Osteocyte (in vitro differentiated cells): ENCODE results near the gene GRAMD2B. TPM values are rescaled to one million over a fixed set of nuclear protein-coding genes. Genes with fewer than 3 reads are reported as not detected.
"Not testable (repeated sequence)": the region's sequence is repeated elsewhere in the genome, so short reads cannot be mapped to it uniquely, and the experiment has no call there.

Experiments used
- DNase-seq: peaks from one replicate; pipeline ENCODE4 v3.0.0; 2021; ENCODE audit warnings: mixed read lengths; ENCODE audit not compliant: unreplicated experiment; ENCODE audit errors: extremely low spot score
- H3K27ac Mint-ChIP-seq: one replicate; pipeline ENCODE4 v1.8.0; 2021; ENCODE audit warnings: mild to moderate bottlenecking, mixed read lengths; ENCODE audit not compliant: unreplicated experiment
- H3K27me3 Mint-ChIP-seq: one replicate; pipeline ENCODE4 v1.8.0; 2021; ENCODE audit warnings: mixed read lengths; ENCODE audit not compliant: unreplicated experiment
- H3K36me3 Mint-ChIP-seq: one replicate; pipeline ENCODE4 v1.8.0; 2021; ENCODE audit warnings: mixed read lengths; ENCODE audit not compliant: unreplicated experiment
- H3K4me1 Mint-ChIP-seq: one replicate; pipeline ENCODE4 v1.8.0; 2021; ENCODE audit warnings: mixed read lengths; ENCODE audit not compliant: unreplicated experiment
- H3K4me3 Mint-ChIP-seq: one replicate; pipeline ENCODE4 v1.8.0; 2021; ENCODE audit warnings: mild to moderate bottlenecking, moderate library complexity, mixed read lengths; ENCODE audit not compliant: unreplicated experiment
- H3K9me3 Mint-ChIP-seq: one replicate; pipeline ENCODE4 v1.8.0; 2021; ENCODE audit warnings: mixed read lengths; ENCODE audit not compliant: unreplicated experiment
- total RNA-seq: library from RNA; stranded (reverse); gene quantifications from 2 replicates; pipeline ENCODE4 v1.2.1, GENCODE V29; 2021
- TF ChIP-seq, protein P1 (sequence below): fragments of 200-600 bp; sonication (generic); IDR thresholded peaks from 2 replicates; pipeline ENCODE4 v1.5.0; 2021; ENCODE audit warnings: antibody characterized with exemption, mild to moderate bottlenecking, moderate library complexity

Gene GRAMD2B
- total RNA-seq, 1 donor from 2014 or later = 93.7 TPM

DNA sequence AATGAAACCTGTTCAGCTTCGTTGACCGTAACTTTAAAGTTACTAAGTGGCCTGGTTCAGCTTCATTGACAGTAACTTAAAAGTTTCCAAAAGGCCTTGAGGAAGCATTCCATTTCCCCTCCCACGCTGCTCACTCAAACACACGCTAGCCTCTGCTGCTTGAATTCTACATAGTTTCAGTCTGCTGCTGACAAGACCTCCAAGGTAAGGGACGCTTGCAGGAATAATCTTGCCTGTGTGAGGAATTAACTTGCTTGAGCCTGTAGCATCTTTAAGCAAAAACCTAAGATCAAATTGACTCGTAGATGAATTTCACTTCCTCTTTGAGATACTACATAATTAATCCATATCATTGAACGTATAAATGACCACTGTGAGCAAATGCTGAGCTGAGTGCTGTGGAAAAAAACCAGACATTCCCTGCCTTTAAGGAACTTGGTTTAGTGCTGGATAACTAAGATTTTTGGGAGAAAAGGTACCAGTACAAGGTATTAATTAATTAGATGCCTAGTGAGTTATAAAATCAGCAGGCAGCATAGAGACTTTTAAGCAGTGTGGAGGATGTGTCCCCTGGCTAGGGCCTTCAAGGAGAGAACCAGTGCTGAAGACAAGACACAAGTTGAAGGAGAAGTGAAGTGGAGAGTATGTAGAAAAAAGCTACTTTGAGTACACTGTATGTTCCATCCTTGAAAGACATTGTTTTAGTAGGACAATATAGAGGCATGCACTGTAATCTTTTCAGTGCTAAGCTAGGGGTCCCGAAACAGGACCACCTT lies 39.2 kb downstream of the GRAMD2B start:
- Mint-ChIP-seq H3K9me3 (no peaks in the 10 kb centered on the region), H3K4me1 (peaks cover 30% of the 10 kb centered on the region), H3K4me3 (peak overlapping the region; percentile 11), H3K27me3 (no peaks in the 10 kb centered on the region), H3K27ac (peak overlapping the region; percentile 72), H3K36me3 (peaks cover 56% of the 10 kb centered on the region)
- TF ChIP-seq, protein P1, sequence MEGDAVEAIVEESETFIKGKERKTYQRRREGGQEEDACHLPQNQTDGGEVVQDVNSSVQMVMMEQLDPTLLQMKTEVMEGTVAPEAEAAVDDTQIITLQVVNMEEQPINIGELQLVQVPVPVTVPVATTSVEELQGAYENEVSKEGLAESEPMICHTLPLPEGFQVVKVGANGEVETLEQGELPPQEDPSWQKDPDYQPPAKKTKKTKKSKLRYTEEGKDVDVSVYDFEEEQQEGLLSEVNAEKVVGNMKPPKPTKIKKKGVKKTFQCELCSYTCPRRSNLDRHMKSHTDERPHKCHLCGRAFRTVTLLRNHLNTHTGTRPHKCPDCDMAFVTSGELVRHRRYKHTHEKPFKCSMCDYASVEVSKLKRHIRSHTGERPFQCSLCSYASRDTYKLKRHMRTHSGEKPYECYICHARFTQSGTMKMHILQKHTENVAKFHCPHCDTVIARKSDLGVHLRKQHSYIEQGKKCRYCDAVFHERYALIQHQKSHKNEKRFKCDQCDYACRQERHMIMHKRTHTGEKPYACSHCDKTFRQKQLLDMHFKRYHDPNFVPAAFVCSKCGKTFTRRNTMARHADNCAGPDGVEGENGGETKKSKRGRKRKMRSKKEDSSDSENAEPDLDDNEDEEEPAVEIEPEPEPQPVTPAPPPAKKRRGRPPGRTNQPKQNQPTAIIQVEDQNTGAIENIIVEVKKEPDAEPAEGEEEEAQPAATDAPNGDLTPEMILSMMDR = no peak
- DNase-seq = no peak

DNA sequence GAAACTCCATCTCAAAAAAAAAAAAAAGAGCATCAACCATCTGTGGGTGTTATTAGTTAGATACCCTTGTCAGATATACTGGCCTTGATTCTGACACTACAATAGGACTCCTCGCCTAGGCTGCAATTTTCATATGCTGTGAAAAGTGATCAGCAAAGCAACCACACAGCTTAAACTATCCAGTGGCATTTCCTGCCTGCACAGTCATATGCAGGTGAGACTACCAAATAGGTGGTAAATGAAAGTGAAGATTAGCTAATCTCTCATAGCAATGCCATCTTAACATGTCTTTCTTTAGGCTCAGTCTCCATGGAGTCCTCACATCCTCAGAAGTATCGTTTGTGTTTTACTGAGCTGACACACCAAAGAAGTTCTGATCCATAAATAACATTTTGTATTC lies 40.8 kb downstream of the GRAMD2B start:
- DNase-seq = no peak
- Mint-ChIP-seq H3K27me3 (no peaks in the 10 kb centered on the region), H3K36me3 (peaks cover 52% of the 10 kb centered on the region), H3K4me1 (peaks cover 34% of the 10 kb centered on the region), H3K4me3 (no peak overlapping the region), H3K27ac (peak overlapping the region; percentile 24), H3K9me3 (no peaks in the 10 kb centered on the region)
- TF ChIP-seq, protein P1 = no peak

DNA sequence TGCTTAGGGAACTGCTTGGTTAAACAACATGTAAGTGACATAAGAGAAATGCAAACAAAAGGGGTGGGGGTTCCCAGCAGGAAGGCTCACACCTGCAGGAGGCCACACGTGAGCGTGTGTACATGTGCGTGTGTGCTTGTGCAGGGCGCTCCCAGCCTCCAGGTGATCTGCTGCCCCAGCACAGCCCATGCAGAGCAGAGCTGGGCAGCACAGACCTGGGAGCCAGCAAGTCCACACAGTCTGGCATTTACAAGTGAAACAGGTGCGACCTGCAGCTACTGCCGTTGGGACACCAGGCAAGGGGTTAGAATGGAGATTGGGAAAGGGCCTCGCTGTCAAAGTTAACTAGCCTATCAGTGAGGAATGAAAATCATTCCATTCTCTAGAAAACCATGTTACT lies 41.8 kb downstream of the GRAMD2B start:
- Mint-ChIP-seq H3K27me3 (no peaks in the 10 kb centered on the region), H3K9me3 (no peaks in the 10 kb centered on the region), H3K36me3 (peaks cover 50% of the 10 kb centered on the region), H3K4me3 (no peak overlapping the region), H3K4me1 (peaks cover 40% of the 10 kb centered on the region), H3K27ac (peak overlapping the region; percentile 41)
- no peak for DNase-seq
- TF ChIP-seq, protein P1 = no peak

DNA sequence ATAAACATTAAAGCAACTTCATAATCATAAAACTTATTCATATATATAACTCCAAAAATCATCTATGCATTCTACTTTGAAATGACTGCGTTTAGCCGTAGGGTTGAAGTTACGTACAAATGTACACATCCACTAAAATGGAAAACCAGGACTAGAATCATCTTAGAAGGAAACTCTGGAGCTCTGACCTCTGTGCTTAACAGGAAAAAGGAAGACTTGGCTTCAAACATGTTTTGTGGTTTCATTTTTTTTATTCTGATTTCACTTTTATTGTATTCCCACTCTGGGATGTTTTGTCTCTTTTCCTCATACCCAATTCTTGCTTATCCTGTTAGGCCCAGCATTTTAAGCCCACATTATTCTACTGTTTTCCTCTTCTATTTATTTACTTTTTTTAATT lies 44.9 kb downstream of the GRAMD2B start:
- Mint-ChIP-seq H3K4me1 (peaks cover 53% of the 10 kb centered on the region), H3K4me3 (no peak overlapping the region), H3K27ac (peak overlapping the region; percentile 58), H3K9me3 (no peaks in the 10 kb centered on the region), H3K27me3 (no peaks in the 10 kb centered on the region), H3K36me3 (peaks cover 40% of the 10 kb centered on the region)
- DNase-seq = no peak
- TF ChIP-seq, protein P1 = no peak

DNA sequence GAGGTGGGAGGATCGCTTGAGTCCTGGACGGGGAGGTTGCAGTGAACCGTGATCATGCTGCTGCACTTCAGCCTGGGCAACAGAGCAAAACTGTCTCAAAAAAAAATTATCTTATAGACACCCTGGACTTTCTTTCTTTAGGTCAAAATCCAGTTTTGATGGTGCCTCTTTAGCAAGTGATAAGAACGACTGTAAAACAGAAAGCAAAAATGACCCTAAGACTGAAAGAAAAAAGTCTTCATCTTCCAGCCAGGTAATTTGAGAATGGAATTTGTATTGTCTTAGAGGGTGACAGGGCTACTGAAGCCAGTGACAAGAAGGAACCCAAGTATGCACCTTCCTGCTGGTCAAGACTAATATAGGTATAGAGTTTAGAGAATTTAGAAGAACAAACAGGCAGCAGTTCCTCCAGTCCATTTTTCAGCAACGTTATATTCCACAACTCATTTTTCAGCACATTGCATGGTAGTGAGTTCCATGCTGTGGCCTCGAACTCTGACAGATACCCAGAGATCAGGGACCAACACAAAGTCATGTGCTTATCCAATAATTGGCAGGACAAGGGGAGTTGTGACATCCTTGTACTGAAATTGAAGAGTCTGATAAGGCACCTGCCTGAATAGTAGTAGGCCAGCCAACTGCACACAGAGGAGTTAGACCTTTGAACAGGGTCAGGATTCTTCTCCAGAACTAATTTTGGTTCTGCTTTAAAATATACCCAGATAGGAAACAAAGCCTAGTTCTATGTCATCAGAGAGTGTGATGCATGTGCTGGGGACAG lies 46.5 kb downstream of the GRAMD2B start:
- peaks cover 49% of the 10 kb centered on the region for H3K4me1 Mint-ChIP-seq
- H3K4me3 Mint-ChIP-seq = no peak overlapping the region
- DNase-seq = no peak
- peak overlapping the region; percentile 58 for H3K27ac Mint-ChIP-seq
- H3K27me3 Mint-ChIP-seq = no peaks in the 10 kb centered on the region
- TF ChIP-seq, protein P1 = no peak
- peaks cover 35% of the 10 kb centered on the region for H3K36me3 Mint-ChIP-seq
- H3K9me3 Mint-ChIP-seq = no peaks in the 10 kb centered on the region

DNA sequence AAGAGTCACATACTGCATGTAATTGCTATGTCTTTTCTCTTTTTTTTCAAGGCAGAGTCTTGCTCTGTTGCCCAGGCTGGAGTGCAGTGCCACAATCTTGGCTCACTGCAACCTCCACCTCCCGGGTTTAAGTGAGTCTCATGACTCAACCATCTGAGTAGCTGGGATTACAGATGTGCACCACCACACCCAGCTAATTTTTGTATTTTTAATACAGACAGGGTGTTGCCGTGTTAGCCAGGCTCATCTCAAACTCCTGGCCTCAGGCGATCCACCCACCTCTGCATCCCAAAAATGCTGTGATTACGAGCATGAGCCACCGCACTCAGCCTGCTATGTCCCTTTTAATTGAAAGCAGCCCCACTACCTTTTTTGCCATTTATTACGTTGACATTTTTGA lies 47.3 kb downstream of the GRAMD2B start:
- peak overlapping the region; percentile 88 for H3K27ac Mint-ChIP-seq
- H3K4me3 Mint-ChIP-seq, H3K9me3 Mint-ChIP-seq, DNase-seq, H3K27me3 Mint-ChIP-seq: not testable (repeated sequence)
- H3K36me3 Mint-ChIP-seq = peaks cover 39% of the 10 kb centered on the region
- H3K4me1 Mint-ChIP-seq = peaks cover 51% of the 10 kb centered on the region
